Activated CD4-positive, alpha-beta T cell treated with anti-CD3 and anti-CD28 coated beads, Interleukin-10, Interleukin-2, amounts not matched to agents 100 ng/mL and 50 ng/mL, durations not matched to agents 16 hours and 8 hours (primary cell): ENCODE measurements around the gene PMIS2.

Source experiments
- DNase-seq: peaks from one replicate; pipeline ENCODE4 v3.0.0-alpha.2; 2020

The PMIS2 gene

DNA sequence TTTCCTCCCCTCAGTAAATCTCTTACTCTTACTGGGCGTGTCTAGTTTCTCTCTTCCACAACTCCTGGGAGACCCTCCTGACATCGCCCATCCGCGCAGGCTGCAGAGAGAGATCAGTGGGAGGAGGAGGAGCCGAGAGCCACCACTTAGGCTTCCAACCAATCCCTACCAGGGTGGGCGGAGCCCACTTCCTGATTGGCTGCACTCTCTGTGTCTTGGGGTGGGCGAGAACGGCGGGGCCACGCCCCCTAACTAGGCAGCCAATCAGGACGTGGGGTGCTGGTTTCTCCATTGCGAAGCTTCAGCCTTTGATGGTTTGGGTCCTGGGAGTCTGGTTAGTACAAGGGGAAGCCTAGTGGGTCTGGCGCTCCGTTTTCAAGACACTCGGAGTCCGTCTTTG, at the start of gene PMIS2:
Gene PMIS2 (plus strand): TSS at position 326 of the 400 bp plus-strand sequence. CDS start 87 bp downstream, outside the sequence.
- peak; percentile 16 for DNase-seq

- no peak for DNase-seq
Measured at GRCh38 chr19:35539314-35539713, 46.7 kb upstream of the PMIS2 start.

- no peak for DNase-seq
Measured at GRCh38 chr19:35539850-35540249, 46.1 kb upstream of the PMIS2 start.

- no peak for DNase-seq
Measured at GRCh38 chr19:35540356-35540927, 45.5 kb upstream of the PMIS2 start.

DNA sequence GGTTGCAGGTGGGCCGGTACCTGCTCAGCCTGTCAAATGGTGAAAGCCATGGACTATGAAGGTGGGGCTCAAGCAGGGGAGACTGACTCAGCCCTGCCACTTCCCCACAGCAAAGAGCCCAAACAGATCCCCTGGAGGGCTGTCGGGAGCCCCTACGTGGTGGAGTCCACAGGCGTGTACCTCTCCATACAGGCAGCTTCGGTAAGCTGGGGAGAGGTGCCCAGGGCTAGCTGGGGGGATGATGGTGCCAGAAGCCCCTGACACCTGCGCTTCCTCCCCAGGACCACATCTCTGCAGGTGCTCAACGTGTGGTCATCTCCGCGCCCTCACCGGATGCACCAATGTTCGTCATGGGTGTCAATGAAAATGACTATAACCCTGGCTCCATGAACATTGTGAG, 43.8 kb upstream of the PMIS2 start:
- no peak for DNase-seq

- DNase-seq: no peak
Measured at GRCh38 chr19:35543280-35544109, 42.5 kb upstream of the PMIS2 start.

DNA sequence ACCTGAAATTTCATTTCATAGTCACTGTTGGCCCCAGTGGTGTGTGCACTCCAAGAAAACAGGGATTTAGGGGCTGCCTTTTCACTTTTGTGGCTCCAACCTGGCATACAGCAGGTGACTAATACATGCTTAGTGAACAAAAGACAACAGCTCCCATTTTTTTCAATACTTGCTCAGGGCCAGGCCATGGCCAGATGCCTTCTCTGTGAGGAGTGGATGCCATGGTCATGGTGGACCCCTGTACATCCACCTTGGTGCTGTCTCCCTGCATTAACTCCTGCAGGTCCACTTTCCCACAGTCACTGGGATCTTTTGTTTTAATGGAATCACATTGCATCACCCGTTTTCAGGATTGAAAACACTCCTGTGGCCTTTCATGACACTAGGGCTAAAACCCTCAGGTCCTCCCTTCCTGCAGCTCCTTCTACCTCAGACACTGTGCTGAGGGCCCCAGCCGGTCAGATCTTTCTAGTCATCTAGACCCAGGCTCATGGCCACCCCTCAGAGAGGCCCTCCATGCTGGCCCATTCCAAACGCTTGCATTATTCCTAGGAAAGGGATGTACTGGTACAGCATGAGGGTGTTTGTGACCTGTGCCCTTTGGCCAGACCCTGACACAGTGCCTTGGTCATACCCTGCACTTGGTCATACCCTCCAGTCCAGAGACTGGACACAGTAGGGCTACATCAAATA, 41.7 kb upstream of the PMIS2 start:
- DNase-seq: no peak

- peak; percentile 92 for DNase-seq
Measured at GRCh38 chr19:35545001-35545854, 40.7 kb upstream of the PMIS2 start, which contains the start of gene TMEM147. TMEM147 (plus strand) TSS chr19:35545626; CDS start chr19:35545740, 114 bp downstream.

DNA sequence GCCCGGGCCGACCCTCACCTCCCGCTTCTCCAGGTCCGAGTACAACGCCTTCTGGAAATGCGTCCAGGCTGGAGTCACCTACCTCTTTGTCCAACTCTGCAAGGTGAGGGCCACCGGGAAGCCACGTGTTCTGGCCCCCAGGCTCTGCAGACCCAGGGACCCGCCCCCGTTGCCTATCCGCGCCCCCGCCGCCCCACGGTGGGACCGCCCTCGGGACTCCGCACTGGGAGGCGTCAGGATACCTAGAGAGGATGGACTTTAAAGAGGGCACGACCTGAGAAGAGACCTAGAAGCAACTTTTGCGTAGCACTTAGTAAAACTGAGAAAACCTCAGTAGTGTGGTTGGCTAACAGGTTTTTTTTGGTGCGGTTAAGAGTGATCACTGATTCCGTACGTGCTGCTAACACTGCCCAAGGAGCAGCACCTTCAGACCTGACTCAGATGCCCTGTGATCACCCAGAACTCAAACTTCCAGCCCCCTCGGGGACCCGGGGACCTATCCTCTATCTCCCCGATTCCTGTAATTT, 40.1 kb upstream of the PMIS2 start:
- peak; percentile 87 for DNase-seq

GRCh38 chr19:35546532-35546931, 39.4 kb upstream of the PMIS2 start:
- DNase-seq: no peak

DNA sequence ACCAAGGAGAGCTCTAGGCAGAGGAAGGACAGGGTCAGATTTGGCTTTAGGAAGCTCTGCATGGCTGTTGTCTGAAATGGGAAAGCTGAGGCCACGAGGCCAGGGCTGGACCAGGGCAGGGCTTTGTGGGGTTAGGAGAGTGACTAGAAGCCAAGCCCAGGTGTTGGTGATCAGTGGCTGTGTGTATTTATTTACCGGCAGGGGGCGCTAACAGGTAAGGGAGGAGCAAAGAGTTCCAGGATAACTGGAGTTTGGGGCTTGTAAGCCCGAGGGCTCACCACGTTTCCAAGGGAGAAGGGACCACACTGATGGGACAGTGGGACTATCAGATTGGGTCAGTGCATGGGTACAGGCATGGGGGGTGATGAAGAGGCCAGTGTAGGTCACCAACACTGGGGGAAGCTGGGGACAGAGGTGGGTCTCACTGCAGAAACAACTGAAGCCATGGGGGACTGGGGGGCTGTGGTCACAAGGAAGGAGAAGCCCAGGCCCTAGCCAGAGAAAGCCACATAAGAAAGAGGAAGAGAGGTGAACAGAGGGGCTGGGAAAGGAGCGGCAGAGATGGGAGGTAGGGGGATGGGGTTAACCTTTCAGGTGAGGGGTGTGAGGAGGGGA, 36.7 kb upstream of the PMIS2 start:
- peak; percentile 71 for DNase-seq

- no peak for DNase-seq
Measured at GRCh38 chr19:35549879-35550523, 36.0 kb upstream of the PMIS2 start.

- no peak for DNase-seq
Measured at GRCh38 chr19:35551091-35551810, 34.7 kb upstream of the PMIS2 start.

DNA sequence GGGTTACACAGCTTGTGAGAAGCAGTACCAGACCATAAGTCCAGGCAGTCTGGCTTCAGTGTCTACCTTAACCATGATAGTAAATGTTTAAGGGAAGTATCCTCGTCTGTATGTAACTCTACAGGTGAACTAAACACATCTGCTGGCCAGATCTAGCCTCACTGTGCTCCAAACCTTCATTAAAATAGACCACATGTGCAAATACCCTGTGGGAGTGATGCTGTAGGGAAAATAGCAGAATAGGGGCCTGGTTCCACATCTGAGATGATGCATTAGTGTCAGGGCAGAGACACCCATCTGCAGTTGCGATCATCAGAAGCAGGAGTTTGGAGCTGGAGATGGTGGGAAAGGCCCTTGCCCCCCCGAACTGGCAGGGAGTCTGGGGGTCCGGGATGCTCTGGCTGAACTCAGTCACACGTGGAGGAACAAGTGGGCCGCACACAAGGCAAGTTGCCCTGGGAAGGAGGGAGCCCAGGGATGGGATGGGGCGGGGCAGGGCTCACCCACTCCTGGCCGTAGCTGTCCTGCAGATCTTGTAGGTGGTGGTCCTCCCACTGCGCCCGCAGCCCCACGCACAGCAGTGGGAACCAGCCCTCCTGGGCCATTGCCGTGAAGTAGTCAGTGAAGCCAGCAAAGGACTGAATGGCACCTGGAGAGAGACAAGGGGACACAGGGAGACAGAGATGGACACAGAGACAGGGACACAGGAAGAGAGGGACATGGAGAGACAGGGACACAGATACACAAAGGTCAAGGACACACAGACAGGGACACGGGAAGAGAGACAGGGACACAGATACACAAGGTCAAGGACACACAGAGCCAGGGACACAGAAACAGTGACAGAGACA, 33.2 kb upstream of the PMIS2 start:
- no peak for DNase-seq

DNA sequence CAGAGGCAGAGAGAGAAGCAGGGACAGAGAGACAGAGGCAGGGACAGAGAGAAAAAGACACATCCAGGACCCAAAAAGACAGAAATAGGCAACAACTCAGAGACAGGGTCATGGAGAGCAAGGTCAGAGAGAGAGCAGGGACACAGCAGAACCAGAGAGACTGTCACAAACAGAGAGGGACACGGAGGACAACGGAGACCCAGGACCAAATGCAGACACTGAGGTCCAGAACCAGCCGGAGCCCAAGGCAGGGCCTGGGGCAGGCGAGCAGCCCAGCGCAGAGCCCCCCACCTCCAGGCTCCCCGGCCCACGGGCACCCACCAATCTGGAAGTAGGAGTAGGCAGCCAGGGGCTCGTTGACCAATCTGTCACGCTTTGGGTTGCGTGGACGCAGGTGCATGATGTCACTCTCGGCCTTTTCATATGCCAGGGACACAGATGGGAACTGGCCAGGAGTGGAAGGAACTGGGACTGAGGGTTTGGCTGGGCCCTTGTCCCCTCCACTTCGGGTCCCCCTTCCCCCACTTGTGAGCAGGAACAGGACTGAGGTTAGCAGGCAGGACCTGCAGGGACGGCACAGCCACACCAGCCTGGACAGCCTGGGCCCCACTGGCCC, 32.5 kb upstream of the PMIS2 start:
- no peak for DNase-seq

DNA sequence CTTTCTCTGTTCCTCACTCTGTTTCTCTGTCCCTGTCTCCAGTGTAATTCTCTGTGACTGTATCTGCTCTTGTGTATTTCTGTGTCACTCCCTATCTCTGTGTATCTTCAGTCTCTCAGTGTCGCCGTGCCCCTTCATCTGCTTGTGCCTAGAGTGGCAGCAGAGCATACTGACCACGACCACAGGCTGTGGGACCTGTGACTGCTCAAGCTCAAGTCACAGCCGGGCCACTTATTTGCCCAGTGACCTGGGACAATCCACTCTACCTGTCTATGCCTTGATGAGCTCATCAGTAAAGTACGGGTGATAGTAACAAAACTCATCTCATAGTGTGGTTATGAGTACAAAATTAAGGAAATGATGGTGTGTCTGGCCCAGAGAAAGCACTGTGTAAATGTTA, 31.9 kb upstream of the PMIS2 start:
- no peak for DNase-seq

GRCh38 chr19:35555301-35556005, 30.5 kb upstream of the PMIS2 start:
- peak; percentile 26 for DNase-seq

DNA sequence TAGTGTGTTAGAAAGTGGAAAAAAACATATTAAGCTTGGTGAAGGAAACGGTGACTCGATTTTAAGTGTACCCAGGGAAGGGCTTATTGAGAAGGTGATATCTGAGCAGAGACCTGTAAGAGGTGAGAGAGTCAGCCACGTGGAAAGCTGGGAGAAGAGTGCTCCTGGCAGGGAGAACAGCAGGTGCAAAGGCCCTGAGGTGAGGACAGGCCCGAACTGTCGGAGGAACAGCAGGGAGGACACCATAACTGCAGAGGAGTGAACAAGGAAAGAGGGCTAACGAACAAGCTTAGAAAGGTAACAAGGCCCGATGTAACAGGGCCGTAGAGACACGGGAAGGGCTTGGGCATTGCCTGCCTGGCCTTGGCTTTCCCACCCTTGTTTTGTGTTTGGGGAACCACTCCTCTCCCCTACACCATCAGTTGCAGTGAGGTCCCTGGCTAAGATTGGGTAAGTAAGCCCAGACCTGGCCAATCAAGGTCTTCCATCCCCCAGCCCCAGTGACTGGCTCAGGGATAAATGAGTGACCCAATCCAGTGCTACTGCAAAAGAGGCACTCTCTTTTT, 29.9 kb upstream of the PMIS2 start:
- no peak for DNase-seq
